NOMO-1 treated with DMSO at 0.1 percent for 48 hours (cell line): ENCODE measurements around the gene FRMD4A.

Source experiments
- DNase-seq: peaks from one replicate; lab custom pipeline; 2025; ENCODE audit not compliant: unreplicated experiment; lab: John Stamatoyannopoulos, UW

Gene FRMD4A

DNA sequence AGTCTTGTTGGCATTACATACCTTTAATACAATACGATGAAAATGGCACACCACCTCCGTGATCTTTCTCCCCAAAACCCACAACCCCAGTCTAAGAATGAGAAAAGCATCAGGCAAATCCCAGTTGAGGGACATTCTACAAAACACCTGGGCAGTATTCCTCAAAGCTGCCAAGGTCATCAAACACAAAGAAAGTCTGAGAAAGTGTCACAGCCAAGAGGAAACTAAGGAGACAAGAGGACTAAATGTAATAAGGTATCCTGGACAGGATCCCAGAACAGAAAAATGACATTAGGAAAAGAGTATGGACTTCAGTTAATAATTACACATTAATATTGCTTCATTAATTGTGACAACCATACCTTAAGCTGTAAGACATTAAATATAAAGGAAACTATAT is 14.5 kb upstream of the FRMD4A start:
- no peak for DNase-seq

DNA sequence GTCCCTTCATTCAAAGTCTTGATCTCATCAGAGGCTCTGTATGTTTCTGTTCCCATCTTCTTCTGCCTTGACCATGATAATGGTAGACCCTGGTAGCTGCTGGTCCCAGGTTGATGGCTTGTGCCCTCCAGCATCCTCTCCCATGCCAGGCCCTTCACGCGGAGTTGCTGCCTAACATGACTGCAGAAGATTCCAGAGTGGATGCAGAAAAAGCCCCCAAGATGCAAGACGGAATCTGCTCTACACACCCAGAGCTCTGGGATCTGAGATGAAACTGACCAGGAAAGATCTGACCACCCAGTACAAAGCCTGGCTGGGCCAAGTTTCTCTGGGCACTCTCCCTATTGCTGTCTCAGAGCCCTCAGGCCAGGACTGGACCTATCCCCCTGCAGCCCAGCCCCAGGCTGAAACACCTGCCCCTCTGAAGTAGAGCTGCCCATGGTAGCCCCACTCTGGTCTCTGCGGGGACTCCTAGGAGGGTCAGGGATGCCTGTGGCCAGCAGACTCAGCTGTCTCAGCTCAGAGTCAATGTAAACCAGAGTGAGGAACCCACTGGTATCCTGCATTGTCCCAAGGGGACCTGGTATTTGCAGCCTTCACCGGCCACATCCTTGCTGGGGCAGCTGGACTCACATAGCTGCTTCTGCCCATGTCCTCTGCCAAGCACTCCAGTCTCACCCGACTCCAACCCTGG is 9.5 kb upstream of the FRMD4A start:
- no peak for DNase-seq

GRCh38 chr10:14336736-14337135 is 6.0 kb upstream of the FRMD4A start:
- DNase-seq, result no peak

DNA sequence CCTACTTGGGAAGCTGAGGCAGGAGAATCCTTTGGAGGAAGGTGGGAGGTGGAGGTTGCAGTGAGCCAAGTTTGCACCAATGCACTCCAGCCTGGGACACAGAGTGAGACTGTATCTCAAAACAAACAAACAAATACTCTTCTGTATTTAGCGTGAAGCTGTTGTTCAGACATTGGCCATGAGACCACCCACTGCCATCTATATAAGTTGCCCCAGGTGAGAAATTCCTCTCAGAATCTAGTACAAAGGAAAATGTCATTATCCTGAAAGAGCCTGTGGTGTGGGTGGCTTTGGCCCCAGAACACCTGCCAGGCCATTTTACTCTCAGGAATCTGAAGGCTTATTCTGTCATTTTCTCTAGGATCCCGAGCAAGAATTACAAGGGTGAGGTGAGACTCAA is 4.0 kb upstream of the FRMD4A start:
- DNase-seq, result no peak

- no peak for DNase-seq
These were observed 2.9 kb upstream of the FRMD4A start for GRCh38 chr10:14333606-14334005.

GRCh38 chr10:14332903-14333302 is 2.2 kb upstream of the FRMD4A start:
- DNase-seq, result no peak

DNA sequence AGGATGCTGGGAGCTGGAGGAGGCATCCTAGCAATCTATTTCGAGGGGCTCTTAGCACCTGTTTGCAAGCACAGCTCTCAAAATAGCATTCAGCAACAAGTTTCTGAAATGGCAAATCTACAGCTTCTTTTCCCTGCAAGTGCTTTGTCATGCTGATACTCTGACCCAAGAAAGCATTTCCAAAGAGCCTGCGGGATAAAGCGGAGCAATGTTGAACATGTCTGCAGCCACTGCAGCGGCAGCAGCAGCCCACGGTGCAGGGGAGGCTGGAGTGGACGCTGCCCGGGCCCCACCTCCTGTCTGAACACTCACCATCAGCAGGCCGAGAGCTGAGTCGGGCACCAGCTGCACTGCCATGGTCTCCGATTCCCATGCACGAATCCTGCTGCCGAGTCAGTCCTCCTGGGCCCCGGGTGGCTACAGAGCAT is 964 bp downstream of the FRMD4A start:
- no peak for DNase-seq

DNA sequence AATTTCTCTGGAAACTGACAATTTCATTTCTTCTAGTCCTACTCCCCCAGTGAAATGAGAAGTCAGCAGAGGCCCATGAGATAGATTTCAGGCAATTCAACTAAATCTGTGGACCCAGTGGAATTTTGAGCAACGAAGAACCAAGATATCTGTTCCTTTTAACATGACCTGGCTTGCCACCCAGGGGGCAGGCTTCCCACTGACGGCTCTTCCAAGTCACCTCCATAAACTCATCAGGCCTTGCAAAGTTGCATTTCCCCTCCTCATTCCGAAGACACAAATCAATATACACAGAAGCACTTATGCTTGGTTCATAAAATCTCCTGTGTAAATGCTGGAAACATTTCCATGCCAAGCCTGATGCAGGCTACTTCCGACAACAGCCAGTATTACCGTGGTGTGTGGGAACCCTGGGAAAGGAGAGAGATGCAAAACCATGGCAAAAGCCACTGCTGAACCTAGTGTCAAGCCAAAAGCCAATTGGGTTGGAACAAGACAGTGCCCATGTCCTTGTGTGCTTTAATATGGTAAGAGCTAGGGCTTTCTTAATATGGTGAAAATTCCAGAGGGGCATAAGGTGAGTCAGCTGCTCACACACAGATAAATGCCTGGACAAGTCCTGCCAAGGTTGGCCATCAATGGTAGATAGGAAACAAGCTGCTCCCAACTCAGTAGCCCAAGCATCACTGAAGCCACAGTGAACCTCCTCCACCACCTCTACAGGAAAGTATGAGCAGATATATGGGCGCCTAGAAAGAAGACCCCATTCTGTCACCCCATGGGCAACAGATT is 1.6 kb downstream of the FRMD4A start:
- no peak for DNase-seq

- DNase-seq, result no peak
These were observed 3.2 kb downstream of the FRMD4A start for GRCh38 chr10:14327527-14327926.

GRCh38 chr10:14326581-14326980 is 4.1 kb downstream of the FRMD4A start:
- no peak for DNase-seq

DNA sequence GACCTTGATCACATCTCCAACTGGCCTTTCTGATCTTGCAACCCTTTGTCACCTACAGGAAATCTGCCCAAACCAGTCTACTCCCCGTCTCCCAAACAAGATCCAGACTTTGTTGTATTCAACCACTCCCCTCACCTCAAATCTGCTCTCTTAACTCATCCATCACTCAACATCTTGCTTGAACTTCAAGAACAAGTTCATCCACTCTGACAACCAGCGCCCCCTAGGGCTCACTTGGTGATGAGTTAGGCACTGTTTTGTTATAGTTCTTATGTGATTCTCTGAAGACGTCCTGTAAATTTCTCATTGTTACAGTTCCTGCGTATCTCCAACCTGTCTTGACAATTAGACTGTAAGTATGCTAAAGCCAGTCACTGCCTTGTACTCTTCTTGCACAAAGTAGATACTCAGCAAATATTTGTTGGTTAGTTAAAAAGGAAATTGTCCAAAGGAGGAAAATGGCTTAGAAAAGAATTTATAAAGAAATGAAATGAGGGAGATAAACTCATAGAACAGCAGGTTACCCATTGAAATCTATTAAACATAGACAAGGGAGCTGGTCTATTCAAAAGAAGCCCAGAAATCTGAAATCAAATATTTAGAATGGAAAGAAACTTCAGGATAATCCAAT is 5.3 kb downstream of the FRMD4A start:
- DNase-seq, result peak; percentile 7

GRCh38 chr10:14322526-14323188 is 8.1 kb downstream of the FRMD4A start:
- DNase-seq, result no peak

DNA sequence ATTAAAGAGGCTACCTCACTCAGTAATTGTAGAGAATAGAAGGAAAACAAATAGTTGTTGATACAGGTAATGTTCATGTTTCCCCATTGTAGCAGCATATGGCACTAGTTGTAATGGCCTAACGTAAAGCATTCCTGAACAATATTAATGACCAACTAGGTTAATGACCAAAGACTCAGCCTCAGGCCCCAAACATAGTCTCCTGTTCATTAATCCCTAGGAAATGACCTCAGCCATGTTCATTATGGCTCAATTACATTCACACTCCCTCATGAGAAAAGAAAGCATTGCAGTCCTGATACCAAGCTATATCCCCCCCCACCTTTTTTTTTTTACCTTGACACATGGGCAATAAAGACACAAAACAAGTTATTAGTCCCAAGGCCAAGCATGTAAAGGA is 12.7 kb downstream of the FRMD4A start:
- no peak for DNase-seq

- no peak for DNase-seq
These were observed 18.7 kb downstream of the FRMD4A start for GRCh38 chr10:14312014-14312413.

DNA sequence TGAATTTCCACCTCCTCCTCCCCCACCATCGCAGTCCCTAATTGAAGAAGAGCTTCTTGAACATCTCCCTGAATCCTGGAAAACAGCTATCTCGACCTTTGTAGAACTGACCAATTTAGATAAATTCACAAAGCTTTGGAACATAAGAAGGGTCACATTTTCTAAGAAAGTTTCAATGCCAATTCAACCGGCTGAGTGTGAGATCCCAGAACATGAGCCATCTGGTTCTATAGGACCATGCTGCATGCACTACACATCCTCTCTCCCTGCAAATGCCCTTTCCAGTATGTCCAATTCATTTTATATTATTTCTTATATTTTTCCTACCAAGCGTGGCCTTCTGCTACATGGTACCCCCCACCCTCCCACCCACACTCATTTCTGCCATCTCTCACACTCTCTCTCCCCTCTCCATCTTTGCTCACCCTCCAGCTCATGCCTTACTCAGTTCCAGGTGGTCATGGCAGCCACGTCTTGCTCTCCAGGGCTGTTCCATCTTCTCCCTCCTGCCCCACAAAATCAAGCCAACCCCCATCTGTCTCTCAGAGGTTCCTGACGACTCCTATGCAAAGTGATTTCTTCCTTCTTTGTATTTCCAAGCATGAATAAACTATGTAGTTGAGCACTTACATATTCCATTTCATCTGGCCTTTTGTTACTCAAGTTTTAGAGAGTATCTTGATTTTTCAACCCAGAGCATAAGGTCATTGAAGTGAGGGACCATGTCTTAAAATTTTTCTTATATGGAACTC is 19.3 kb downstream of the FRMD4A start:
- no peak for DNase-seq

DNA sequence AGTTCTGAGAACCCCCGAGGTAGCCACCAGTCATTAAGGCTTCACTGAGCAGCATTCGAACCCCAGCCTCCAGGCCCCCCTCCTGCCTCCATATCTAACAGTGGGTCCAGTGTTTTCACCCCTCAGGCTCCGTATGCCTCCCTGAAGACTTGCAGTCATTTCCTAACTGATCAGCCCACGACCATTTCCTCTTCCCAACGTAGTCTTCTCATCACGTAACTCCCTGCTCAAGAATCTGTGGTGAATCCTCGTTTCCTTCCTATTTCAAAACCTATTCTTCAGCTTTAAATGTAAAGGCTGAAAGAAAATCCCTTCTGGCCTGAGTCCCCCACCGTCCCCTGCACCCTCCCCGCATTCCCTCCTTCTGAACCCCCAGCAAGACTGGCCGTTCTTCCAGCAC is 21.1 kb downstream of the FRMD4A start:
- DNase-seq, result peak; percentile 45

GRCh38 chr10:14306190-14306589 is 24.5 kb downstream of the FRMD4A start:
- peak; percentile 13 for DNase-seq

DNA sequence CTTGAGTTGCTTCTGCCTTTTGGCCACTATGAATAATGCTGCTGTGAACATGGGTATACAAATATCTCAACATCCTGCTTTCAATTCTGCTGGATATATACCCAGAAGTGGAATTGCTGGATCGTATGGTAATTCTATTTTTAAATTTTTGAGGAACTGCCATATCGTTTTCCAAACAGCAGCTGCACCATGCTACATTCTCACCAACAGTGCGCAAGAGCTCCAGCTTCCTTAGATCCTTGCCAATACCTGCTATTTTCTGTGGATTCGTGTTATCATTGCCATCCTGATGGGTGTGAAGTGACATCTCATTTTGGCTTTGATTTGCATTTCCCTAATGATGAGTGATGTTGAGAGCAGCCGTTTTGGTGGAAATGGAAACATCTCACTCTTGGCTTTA is 26.7 kb downstream of the FRMD4A start:
- no peak for DNase-seq

- no peak for DNase-seq
These were observed 28.7 kb downstream of the FRMD4A start for GRCh38 chr10:14302035-14302434.

DNA sequence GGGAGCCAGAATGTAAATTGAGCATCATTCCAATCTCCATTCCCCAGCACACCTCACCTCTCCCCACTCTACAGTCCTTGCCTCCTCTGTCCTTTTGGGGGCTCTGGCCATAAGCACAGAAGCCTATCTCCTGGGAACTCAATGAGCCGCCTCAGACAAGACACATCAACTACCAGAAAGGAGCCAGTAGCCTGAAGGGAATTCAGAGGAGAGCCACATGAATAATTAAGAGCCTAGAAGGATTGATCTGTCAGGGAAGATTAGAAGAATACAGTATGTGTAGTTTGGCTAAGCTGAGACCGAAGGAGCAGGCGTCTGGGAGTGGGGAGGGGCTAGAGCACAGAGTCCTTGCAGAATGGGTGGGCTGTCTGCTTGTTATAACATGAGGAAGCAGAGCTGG is 31.2 kb downstream of the FRMD4A start:
- DNase-seq, result no peak
